ENCODE measurements around the gene JPH3. TPM values are rescaled to one million over a fixed set of nuclear protein-coding genes. Genes with fewer than 3 reads are reported as not detected.

JPH3 gene
- total RNA-seq, 4 donors from 2014 or later, result not detected

- H3K27me3 ChIP-seq, result no peaks in the 10 kb centered on the region
- peaks cover 0 to 4% of the 10 kb centered on the region in 2 donors for H3K4me1 ChIP-seq
- H3K36me3 ChIP-seq, result peaks cover 0 to 20% of the 10 kb centered on the region in 2 donors
- ATAC-seq (no peak), DNase-seq (no peak)
- TF ChIP-seq CTCF (IDR thresholded peaks at IDR 0.05 in 4 of 5, conservative IDR thresholded peaks at IDR 0.05 in 1 of 5), result no peak
- TF ChIP-seq POLR2A (IDR thresholded peaks at IDR 0.05), result no peak
- intact Hi-C loops (cut with DNase I; ENCODE audit: low total_unique reads) (no loop called here), in situ Hi-C loops (cut with MboI; ENCODE audit: low sequenced_read_pairs in 4 of 4) (no loop called here)
- H3K9me3 ChIP-seq, result no peaks in the 10 kb centered on the region
- no peak overlapping the region for H3K4me3 ChIP-seq
- H3K27ac ChIP-seq, result no peak overlapping the region
Measured at GRCh38 chr16:87728026-87728425, 125.7 kb downstream of the JPH3 start.

DNA sequence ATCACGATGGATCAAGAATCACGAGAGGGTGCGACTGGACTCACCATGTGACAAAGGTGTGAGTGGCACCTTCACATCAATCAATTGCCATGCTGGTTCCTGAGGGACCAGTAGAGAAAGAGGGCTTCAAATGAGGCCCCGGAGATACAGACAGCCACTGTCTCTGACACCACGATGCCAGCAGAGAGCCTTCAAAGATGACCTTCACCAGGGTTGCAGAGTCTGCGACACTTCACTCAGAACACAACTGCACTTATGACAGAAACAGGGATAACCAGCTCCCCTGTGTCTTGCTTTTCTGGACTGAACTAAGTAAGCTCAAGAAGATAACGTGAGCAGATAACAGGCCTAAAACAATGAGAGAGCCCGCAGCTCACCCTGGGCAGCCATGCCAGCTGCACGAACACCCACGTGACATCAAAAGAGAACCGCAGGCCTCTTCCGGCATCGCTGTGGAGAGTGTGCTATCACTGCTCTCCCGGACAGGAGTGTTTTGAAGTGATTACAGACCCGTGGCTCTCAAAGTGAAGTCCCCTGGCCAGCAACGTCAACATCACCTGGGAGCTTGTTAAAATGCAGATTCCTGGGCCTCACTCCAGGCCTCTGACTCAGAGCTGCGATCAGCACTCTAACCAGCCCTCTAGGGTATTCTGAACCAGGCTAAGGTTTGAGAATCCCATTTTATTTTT, 127.1 kb downstream of the JPH3 start:
- no peaks in the 10 kb centered on the region for H3K4me1 ChIP-seq
- ATAC-seq (no peak), DNase-seq (no peak)
- in situ Hi-C loops (cut with MboI; ENCODE audit: low sequenced_read_pairs in 4 of 4), result no loop called here
- H3K27ac ChIP-seq, result no peak overlapping the region
- H3K36me3 ChIP-seq, result peaks cover 0 to 20% of the 10 kb centered on the region in 2 donors
- no peak for TF ChIP-seq POLR2A (IDR thresholded peaks at IDR 0.05)
- TF ChIP-seq CTCF (IDR thresholded peaks at IDR 0.05 in 4 of 5, conservative IDR thresholded peaks at IDR 0.05 in 1 of 5), result no peak
- no peaks in the 10 kb centered on the region for H3K9me3 ChIP-seq
- no peaks in the 10 kb centered on the region for H3K27me3 ChIP-seq
- intact Hi-C loops (cut with DNase I; ENCODE audit: low total_unique reads), result no loop called here
- no peak overlapping the region for H3K4me3 ChIP-seq

DNA sequence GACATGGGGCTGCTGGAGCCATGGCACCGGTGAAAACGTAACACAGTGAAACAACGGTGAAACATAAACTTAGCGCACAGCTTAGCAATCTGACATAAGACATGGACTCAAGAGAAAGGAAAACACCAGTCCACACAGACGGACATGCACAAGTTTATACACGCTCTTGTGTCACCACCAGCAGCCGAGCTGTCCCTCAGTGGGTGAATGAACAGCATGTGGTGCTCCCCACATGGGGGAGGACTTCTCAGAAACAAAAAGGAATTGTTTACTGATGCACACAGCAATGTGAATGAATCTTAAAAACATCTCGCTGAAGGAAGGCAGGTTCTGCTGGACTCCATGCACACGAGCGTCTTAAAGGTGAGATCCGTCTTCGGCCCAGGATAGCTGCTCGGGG, 129.3 kb downstream of the JPH3 start:
- no peaks in the 10 kb centered on the region for H3K4me1 ChIP-seq
- no peaks in the 10 kb centered on the region for H3K9me3 ChIP-seq
- in situ Hi-C loops (cut with MboI; ENCODE audit: low sequenced_read_pairs in 4 of 4), result no loop called here
- no peak overlapping the region for H3K27ac ChIP-seq
- H3K27me3 ChIP-seq, result no peaks in the 10 kb centered on the region
- TF ChIP-seq CTCF (IDR thresholded peaks at IDR 0.05 in 4 of 5, conservative IDR thresholded peaks at IDR 0.05 in 1 of 5) (no peak), POLR2A (IDR thresholded peaks at IDR 0.05) (no peak)
- no peak overlapping the region for H3K4me3 ChIP-seq
- H3K36me3 ChIP-seq, result peaks cover 0 to 20% of the 10 kb centered on the region in 2 donors
- ATAC-seq (no peak), DNase-seq (no peak)
- intact Hi-C loops (cut with DNase I; ENCODE audit: low total_unique reads), result no loop called here

- ATAC-seq (no peak), DNase-seq (no peak)
- intact Hi-C loops (cut with DNase I; ENCODE audit: low total_unique reads) (no loop called here), in situ Hi-C loops (cut with MboI; ENCODE audit: low sequenced_read_pairs in 4 of 4) (no loop called here)
- TF ChIP-seq POLR2A (IDR thresholded peaks at IDR 0.05), result no peak
- TF ChIP-seq CTCF (IDR thresholded peaks at IDR 0.05 in 4 of 5, conservative IDR thresholded peaks at IDR 0.05 in 1 of 5), result no peak
- Histone ChIP-seq H3K27ac (no peak overlapping the region), H3K36me3 (peaks cover 0 to 20% of the 10 kb centered on the region in 2 donors), H3K9me3 (no peaks in the 10 kb centered on the region), H3K4me1 (no peaks in the 10 kb centered on the region), H3K27me3 (no peaks in the 10 kb centered on the region), H3K4me3 (no peak overlapping the region)
Measured at GRCh38 chr16:87733190-87733589, 130.9 kb downstream of the JPH3 start.

- in situ Hi-C loops (cut with MboI; ENCODE audit: low sequenced_read_pairs in 4 of 4), result no loop called here
- intact Hi-C loops (cut with DNase I; ENCODE audit: low total_unique reads), result no loop called here
- Histone ChIP-seq H3K27ac (no peak overlapping the region), H3K36me3 (peaks cover 0 to 9% of the 10 kb centered on the region in 2 donors), H3K9me3 (no peaks in the 10 kb centered on the region), H3K27me3 (no peaks in the 10 kb centered on the region), H3K4me1 (no peaks in the 10 kb centered on the region), H3K4me3 (no peak overlapping the region)
- ATAC-seq (no peak), DNase-seq (no peak)
- TF ChIP-seq POLR2A (IDR thresholded peaks at IDR 0.05), result no peak
- TF ChIP-seq CTCF (IDR thresholded peaks at IDR 0.05 in 4 of 5, conservative IDR thresholded peaks at IDR 0.05 in 1 of 5), result no peak
Measured at GRCh38 chr16:87734644-87735043, 132.3 kb downstream of the JPH3 start.
